MM.1S (cell line): ENCODE measurements around the gene GSTM1.

Source experiments
- DNase-seq: peaks from one replicate; pipeline ENCODE4 v3.0.0-alpha.2; 2015
- H2AFZ ChIP-seq: fragments of 300-600 bp; sonication (generic); 2 replicates; pipeline ENCODE4 v1.6.0; 2016; ENCODE audit warnings: antibody characterized with exemption, low read length
- H3F3A ChIP-seq: fragments of 300-600 bp; sonication (generic); 2 replicates; pipeline ENCODE4 v1.6.1; 2016; ENCODE audit warnings: mild to moderate bottlenecking, antibody characterized with exemption, low read length, moderate library complexity, mixed read lengths; ENCODE audit not compliant: insufficient read depth
- H3K27ac ChIP-seq: fragments of 300-600 bp; sonication (generic); 2 replicates; pipeline ENCODE4 v1.5.1; 2016; ENCODE audit warnings: mild to moderate bottlenecking, low read length
- H3K27me3 ChIP-seq: fragments of 300-600 bp; sonication (generic); replicated peaks from 2 replicates; pipeline ENCODE4 v1.6.0; 2016; ENCODE audit warnings: low read length; ENCODE audit not compliant: insufficient read depth
- H3K36me3 ChIP-seq: fragments of 300-600 bp; sonication (generic); replicated peaks from 2 replicates; pipeline ENCODE4 v1.6.1; 2016; ENCODE audit warnings: mild to moderate bottlenecking, low read length, mixed read lengths; ENCODE audit not compliant: insufficient read depth
- H3K4me1 ChIP-seq: fragments of 300-600 bp; sonication (generic); 2 replicates; pipeline ENCODE4 v1.6.1; 2016; ENCODE audit warnings: low read length, mixed read lengths
- H3K4me2 ChIP-seq: fragments of 300-600 bp; sonication (generic); 2 replicates; pipeline ENCODE4 v1.6.0; 2016; ENCODE audit warnings: low read depth, low read length
- H3K4me3 ChIP-seq: fragments of 300-600 bp; sonication (generic); 2 replicates; pipeline ENCODE4 v1.5.1; 2016; ENCODE audit warnings: low read length, mixed read lengths
- H3K79me2 ChIP-seq: fragments of 300-600 bp; sonication (generic); 2 replicates; pipeline ENCODE4 v1.6.1; 2016; ENCODE audit warnings: mixed run types, low read length, mixed read lengths
- H3K9ac ChIP-seq: fragments of 300-600 bp; sonication (generic); 2 replicates; pipeline ENCODE4 v1.6.1; 2016; ENCODE audit warnings: low read length, mixed read lengths
- H3K9me2 ChIP-seq: fragments of 300-600 bp; sonication (generic); replicated peaks from 2 replicates; pipeline ENCODE4 v1.6.1; 2016; ENCODE audit warnings: mild to moderate bottlenecking, low read length, mixed read lengths; ENCODE audit not compliant: insufficient read depth
- H3K9me3 ChIP-seq: fragments of 300-600 bp; sonication (generic); replicated peaks from 2 replicates; pipeline ENCODE4 v1.6.1; 2016; ENCODE audit warnings: mild to moderate bottlenecking, low read length, mixed read lengths; ENCODE audit not compliant: insufficient read depth
- H4K20me1 ChIP-seq: fragments of 300-600 bp; sonication (generic); 2 replicates; pipeline ENCODE4 v1.6.1; 2016; ENCODE audit warnings: mild to moderate bottlenecking, low read length, moderate library complexity, mixed read lengths; ENCODE audit not compliant: insufficient read depth
- EZH2 ChIP-seq: fragments of 300-600 bp; sonication (generic); optimal IDR thresholded peaks from 2 replicates; pipeline ENCODE3; 2017; ENCODE audit warnings: low read depth, mild to moderate bottlenecking, antibody characterized with exemption, low read length, mixed read lengths
- EZH2phosphoT487 ChIP-seq: fragments of 300-600 bp; sonication (generic); IDR thresholded peaks from 2 replicates; pipeline ENCODE4 v1.6.1; 2018; ENCODE audit warnings: antibody characterized with exemption, low read length
- TF ChIP-seq, protein P1 (sequence below): fragments of 300-600 bp; sonication (generic); IDR thresholded peaks from 2 replicates; pipeline ENCODE4 v1.5.1; 2016; ENCODE audit warnings: antibody characterized with exemption, low read length, mixed read lengths

Gene GSTM1

DNA sequence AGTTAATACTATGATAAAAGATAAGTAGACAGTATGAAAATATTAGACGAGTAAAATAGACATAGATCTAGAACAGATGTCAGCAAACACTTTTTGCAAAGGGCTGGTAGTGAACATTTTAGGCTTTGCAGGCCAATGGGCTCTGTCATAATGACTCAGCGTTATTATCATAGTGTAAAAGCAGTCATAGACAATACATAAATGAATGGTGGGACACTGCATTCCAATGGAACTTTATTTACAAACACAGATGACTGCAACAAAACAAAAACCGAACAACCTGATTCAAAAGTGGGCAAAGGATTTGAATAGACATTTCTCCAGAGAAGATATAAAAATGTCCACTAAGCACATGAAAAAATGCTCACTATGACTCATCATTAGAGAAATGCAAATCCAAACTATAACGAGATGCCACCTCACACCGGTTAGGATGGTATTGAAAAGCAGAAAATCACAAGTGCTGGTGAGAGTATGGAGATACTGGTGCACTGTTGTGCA, 31.8 kb downstream of the GSTM1 start:
- DNase-seq: peak; percentile 28
- Histone ChIP-seq H2AFZ (no peak overlapping the region), H3K27me3 (no peaks in the 10 kb centered on the region), H3K9ac (no peak overlapping the region), H3K9me3 (no peaks in the 10 kb centered on the region), H3K27ac (0 out of 2 replicates have a peak overlapping the region, but pooled peaks have one; percentile 10), H3K9me2 (no peaks in the 10 kb centered on the region), H3K79me2 (no peaks in the 10 kb centered on the region), H4K20me1 (no peaks in the 10 kb centered on the region), H3F3A (no peaks in the 10 kb centered on the region), H3K4me2 (peak overlapping the region; percentile 29; the same call in 1 of the 2 replicates), H3K4me1 (no peaks in the 10 kb centered on the region), H3K36me3 (no peaks in the 10 kb centered on the region), H3K4me3 (no peak overlapping the region)
- TF ChIP-seq EZH2 (no peak), EZH2phosphoT487 (no peak)
- TF ChIP-seq, protein P1, sequence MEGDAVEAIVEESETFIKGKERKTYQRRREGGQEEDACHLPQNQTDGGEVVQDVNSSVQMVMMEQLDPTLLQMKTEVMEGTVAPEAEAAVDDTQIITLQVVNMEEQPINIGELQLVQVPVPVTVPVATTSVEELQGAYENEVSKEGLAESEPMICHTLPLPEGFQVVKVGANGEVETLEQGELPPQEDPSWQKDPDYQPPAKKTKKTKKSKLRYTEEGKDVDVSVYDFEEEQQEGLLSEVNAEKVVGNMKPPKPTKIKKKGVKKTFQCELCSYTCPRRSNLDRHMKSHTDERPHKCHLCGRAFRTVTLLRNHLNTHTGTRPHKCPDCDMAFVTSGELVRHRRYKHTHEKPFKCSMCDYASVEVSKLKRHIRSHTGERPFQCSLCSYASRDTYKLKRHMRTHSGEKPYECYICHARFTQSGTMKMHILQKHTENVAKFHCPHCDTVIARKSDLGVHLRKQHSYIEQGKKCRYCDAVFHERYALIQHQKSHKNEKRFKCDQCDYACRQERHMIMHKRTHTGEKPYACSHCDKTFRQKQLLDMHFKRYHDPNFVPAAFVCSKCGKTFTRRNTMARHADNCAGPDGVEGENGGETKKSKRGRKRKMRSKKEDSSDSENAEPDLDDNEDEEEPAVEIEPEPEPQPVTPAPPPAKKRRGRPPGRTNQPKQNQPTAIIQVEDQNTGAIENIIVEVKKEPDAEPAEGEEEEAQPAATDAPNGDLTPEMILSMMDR: no peak

DNA sequence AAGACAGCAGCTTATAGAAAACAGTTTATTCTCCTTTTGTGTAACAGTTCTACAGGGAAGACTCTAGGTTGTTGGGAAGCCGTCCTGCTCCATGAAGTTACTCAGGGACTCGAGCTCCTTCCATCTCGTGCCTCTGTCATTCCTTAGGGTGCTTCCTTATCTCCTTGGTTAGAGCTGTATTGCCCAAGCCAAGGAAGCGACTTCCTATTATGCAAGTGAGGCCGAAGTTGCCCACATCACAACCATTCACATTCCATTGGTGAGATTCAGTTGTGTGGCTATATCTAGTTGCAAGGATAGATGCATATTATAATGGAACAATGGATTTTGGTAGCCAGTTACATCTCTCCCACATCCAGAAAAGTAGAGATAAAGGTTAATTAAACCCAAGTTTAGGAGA, 33.4 kb downstream of the GSTM1 start:
- Histone ChIP-seq H3K27me3 (no peaks in the 10 kb centered on the region), H3F3A (no peaks in the 10 kb centered on the region), H3K4me1 (no peaks in the 10 kb centered on the region), H3K27ac (no peak overlapping the region), H3K4me2 (no peak overlapping the region), H4K20me1 (no peaks in the 10 kb centered on the region), H2AFZ (no peak overlapping the region), H3K9ac (no peak overlapping the region), H3K4me3 (no peak overlapping the region), H3K79me2 (no peaks in the 10 kb centered on the region), H3K36me3 (no peaks in the 10 kb centered on the region), H3K9me2 (no peaks in the 10 kb centered on the region), H3K9me3 (no peaks in the 10 kb centered on the region)
- TF ChIP-seq EZH2phosphoT487 (no peak), EZH2 (no peak)
- TF ChIP-seq, protein P1: no peak
- no peak for DNase-seq

DNA sequence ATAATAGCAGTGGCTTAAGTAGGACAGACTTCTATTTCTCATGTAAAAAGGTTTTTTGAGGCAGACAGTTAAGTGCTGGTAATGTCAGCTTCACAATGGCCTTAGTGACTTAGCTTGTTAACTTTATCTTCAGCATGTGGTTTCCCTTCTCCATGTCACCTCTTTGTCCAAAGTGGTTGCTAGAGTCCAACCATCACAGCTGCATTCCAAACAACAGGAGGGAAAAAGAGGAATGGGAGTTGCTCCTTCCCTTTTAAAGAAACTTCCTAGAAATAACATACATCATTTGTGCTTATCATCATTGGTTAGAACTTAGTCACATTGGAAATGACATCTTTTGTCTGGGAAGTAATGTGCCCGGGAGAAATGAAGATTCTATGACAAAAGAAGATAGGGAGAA, 34.4 kb downstream of the GSTM1 start:
- Histone ChIP-seq H2AFZ (no peak overlapping the region), H3K9me2 (no peaks in the 10 kb centered on the region), H3K9ac (no peak overlapping the region), H3F3A (no peaks in the 10 kb centered on the region), H3K4me1 (no peaks in the 10 kb centered on the region), H3K27me3 (no peaks in the 10 kb centered on the region), H3K4me3 (no peak overlapping the region), H3K36me3 (no peaks in the 10 kb centered on the region), H3K4me2 (no peak overlapping the region), H3K27ac (no peak overlapping the region), H4K20me1 (no peaks in the 10 kb centered on the region), H3K79me2 (no peaks in the 10 kb centered on the region), H3K9me3 (no peaks in the 10 kb centered on the region)
- DNase-seq: no peak
- TF ChIP-seq, protein P1: no peak
- TF ChIP-seq EZH2phosphoT487: no peak
- no peak for TF ChIP-seq EZH2
